ENCODE measurements around the gene LGALS7B. TPM values are rescaled to one million over a fixed set of nuclear protein-coding genes. Genes with fewer than 3 reads are reported as not detected.

LGALS7B gene
- total RNA-seq, 1 experiment from 2014 or later = 2.4 TPM

- no peak for TF ChIP-seq POLR2A (IDR thresholded peaks at IDR 0.05; ENCODE audit: borderline replicate concordance, extremely low read depth, insufficient read depth, insufficient read length)
- 0 out of 2 replicates have a peak, but pooled peaks have one; percentile 26 for TF ChIP-seq SIN3A (IDR thresholded peaks at IDR 0.05; ENCODE audit: low read depth)
- peak; percentile 15; the same call in 1 of the 2 replicates for TF ChIP-seq MAX (IDR thresholded peaks at IDR 0.05)
- no peak for TF ChIP-seq TCF7L2 (IDR thresholded peaks at IDR 0.05; ENCODE audit: borderline replicate concordance, extremely low read depth, insufficient read depth, insufficient read length)
Measured at GRCh38 chr19:38838208-38838985, 49.4 kb downstream of the LGALS7B start (continued).

- no peak for TF ChIP-seq ZBTB33 (IDR thresholded peaks at IDR 0.05; ENCODE audit: extremely low read depth, insufficient replicate concordance, low read length)
- TF ChIP-seq POLR2AphosphoS5 (IDR thresholded peaks at IDR 0.05; ENCODE audit: low read depth, low read length) = peak; percentile 49
- no peak for TF ChIP-seq ATF3 (IDR thresholded peaks at IDR 0.05)
- peak; percentile 24; the same call in 1 of the 2 replicates for TF ChIP-seq SIN3A (IDR thresholded peaks at IDR 0.05; ENCODE audit: low read depth)
- TF ChIP-seq REST (IDR thresholded peaks at IDR 0.05; ENCODE audit: low read depth) = no peak
- no peak for TF ChIP-seq RAD21 (IDR thresholded peaks at IDR 0.05; ENCODE audit: low read depth)
- Histone ChIP-seq H3K9me2 (ENCODE audit: insufficient read depth) (no peaks in the 10 kb centered on the region), H3K27ac (ENCODE audit: low read depth, low read length) (peak overlapping the region; percentile 15), H3K36me3 (ENCODE audit: control insufficient read depth in 1 of 2, insufficient read depth in 2 of 2, low read length in 2 of 2) (peaks cover 65 to 79% of the 10 kb centered on the region in 2 experiments), H3K9me3 (ENCODE audit: control insufficient read depth in 1 of 2, insufficient read depth in 1 of 2, low read depth in 1 of 2, low read length in 2 of 2) (no peaks in the 10 kb centered on the region), H3K9ac (ENCODE audit: low read length) (peak overlapping the region; percentile 31), H3K4me3 (replicated peaks in 1 of 2; ENCODE audit: low read depth in 1 of 2, low read length in 2 of 2) (no peak overlapping the region), H2AFZ (ENCODE audit: low read depth, low read length, poor library complexity, severe bottlenecking) (no peak overlapping the region), H3K27me3 (ENCODE audit: insufficient read depth, low read length) (no peaks in the 10 kb centered on the region), H3K4me1 (ENCODE audit: control insufficient read depth in 1 of 2, insufficient read depth in 2 of 2, low read length in 2 of 2) (peaks cover 0 to 26% of the 10 kb centered on the region in 2 experiments; a peak in 2 of 4 replicates), H3K4me2 (ENCODE audit: low read length) (peak overlapping the region; percentile 23; the same call in 1 of the 2 replicates), H3K79me2 (ENCODE audit: insufficient read depth, low read length) (peaks cover 46% of the 10 kb centered on the region), H4K20me1 (ENCODE audit: insufficient read depth) (peaks cover 19% of the 10 kb centered on the region; the same call in 1 of the 2 replicates)
- intact Hi-C loops (cut with micrococcal nuclease) = no loop called here
- DNase-seq (ENCODE audit: low read depth, low spot score) (no peak), ATAC-seq (0 out of 2 replicates have a peak, but pooled peaks have one; percentile 1)
- CTCF ChIA-PET = no interaction called here
- POLR2A ChIA-PET = interaction anchor here (1.2 to 3.0 kb wide), 3 partner anchors 9 to 194 kb away, joined by 3 to 16 read pairs (median 10); no protein-coding TSS in a partner anchor
- no TSS peak for BruUV-seq (replicated peaks)
- RAD21 ChIA-PET (ENCODE audit: low non-redundant PET in 1 of 2, low total read pairs in 2 of 2, uncharacterized antibody in 2 of 2, unreplicated experiment in 2 of 2) = no interaction called here
Measured at GRCh38 chr19:38838986-38839761, 50.2 kb downstream of the LGALS7B start.
